A549 (cell line): Measurements from ENCODE around the gene GALNT7. TPM values are rescaled to one million over a fixed set of nuclear protein-coding genes. Genes with fewer than 3 reads are reported as not detected.
A peak's percentile ranks its signal among the peaks of the same experiment; 100 is the strongest.

ENCODE experiments used
- ATAC-seq, 2 experiments: fragments of 200-7000 bp in 1 of 2; fragments of >200 bp in 1 of 2; cut with Nextera tagmentation in 1 of 2; cut with Tn5 transposase in 1 of 2; 3 replicates each; pipeline versions ENCODE4 v1.8.0 to v1.9.1; 2018 to 2020; ENCODE audit warnings: mild to moderate bottlenecking in 1 of 2, moderate library complexity in 1 of 2
- CTCF ChIA-PET: fragments of 300-600 bp; sonication (Branson Sonifier 250); formaldehyde crosslinking; extraction: SDS; loops from one replicate; lab custom pipeline; 2021; ENCODE audit warnings: antibody characterized with exemption, inconsistent platforms; lab: Yijun Ruan, JAX
- POLR2A ChIA-PET: fragments of 350-600 bp; formaldehyde crosslinking; extraction: SDS; loops from one replicate; lab custom pipeline; 2021; ENCODE audit warnings: antibody characterized with exemption, inconsistent platforms; lab: Yijun Ruan, JAX
- DNase-seq, 2 experiments: peaks; one replicate each; pipeline versions ENCODE4 v3.0.0 to v3.0.0-alpha.2; 2011 to 2016; ENCODE audit warnings: low read depth in 1 of 2, low spot score in 1 of 2
- FAIRE-seq: peaks from 2 replicates; lab custom pipeline; 2011; peaks lifted over from hg19 to GRCh38; lab: Jason Lieb, UNC
- H3K27ac ChIP-seq, 2 experiments: fragments of >200 bp; sonication (Bioruptor Twin); formaldehyde crosslinking; 3 replicates each; pipeline ENCODE4 v1.5.1; 2016 to 2017
- H3K4me1 ChIP-seq: fragments of >200 bp; sonication (Bioruptor Twin); formaldehyde crosslinking; 3 replicates; pipeline ENCODE4 v1.6.1; 2016
- H3K4me2 ChIP-seq: fragments of >200 bp; sonication (Bioruptor Twin); formaldehyde crosslinking; 3 replicates; pipeline ENCODE4 v1.6.1; 2016
- H3K4me3 ChIP-seq: fragments of >200 bp; sonication (Bioruptor Twin); formaldehyde crosslinking; 3 replicates; pipeline ENCODE4 v1.5.1; 2016
- H3K9me3 ChIP-seq: fragments of >200 bp; sonication (Bioruptor Twin); formaldehyde crosslinking; 3 replicates; pipeline ENCODE4 v1.6.1; 2016
- ATOH8 ChIP-seq: fragments of 250-450 bp; sonication (Bioruptor Pico); IDR thresholded peaks from 2 replicates; pipeline ENCODE4 v1.5.0; 2020; ENCODE audit warnings: low read depth, mild to moderate bottlenecking, moderate library complexity
- BHLHE40 ChIP-seq: IDR thresholded peaks from 2 replicates; pipeline ENCODE4 v1.6.1; 2012; ENCODE audit warnings: low read depth, low read length, inconsistent platforms
- CEBPB ChIP-seq, 2 experiments: fragments of >200 bp in 1 of 2; sonication (Bioruptor Twin) in 1 of 2; formaldehyde crosslinking in 1 of 2; IDR thresholded peaks; 2 replicates each; pipeline ENCODE4 v1.6.1; 2012 to 2016
- EHMT2 ChIP-seq: fragments of 200-600 bp; sonication (generic); IDR thresholded peaks from 2 replicates; pipeline ENCODE4 v1.6.1; 2016; ENCODE audit warnings: antibody characterized with exemption, low read depth, mild to moderate bottlenecking, moderate library complexity
- EP300 ChIP-seq, 2 experiments: fragments of >200 bp; sonication (Bioruptor Twin); formaldehyde crosslinking; IDR thresholded peaks; 2 replicates in 1 of 2; 3 replicates in 1 of 2; pipeline ENCODE4 v1.6.1; 2016 to 2017
- FOSL2 ChIP-seq, 2 experiments: fragments of 450-650 bp in 1 of 2; fragments of >200 bp in 1 of 2; sonication (Bioruptor Twin) in 1 of 2; formaldehyde crosslinking; IDR thresholded peaks; 2 replicates each; pipeline versions ENCODE4 v1.5.0 to v1.6.1; 2016 to 2020; ENCODE audit warnings: mild to moderate bottlenecking in 1 of 2, moderate library complexity in 1 of 2
- GATA3 ChIP-seq: IDR thresholded peaks from 2 replicates; pipeline ENCODE4 v1.6.1; 2012; ENCODE audit warnings: borderline replicate concordance
- HOXA7 ChIP-seq: fragments of 250-450 bp; sonication (Bioruptor Pico); IDR thresholded peaks from 2 replicates; pipeline ENCODE4 v1.5.0; 2020; ENCODE audit warnings: mild to moderate bottlenecking, moderate library complexity
- JUNB ChIP-seq: fragments of >200 bp; sonication (Bioruptor Twin); formaldehyde crosslinking; IDR thresholded peaks from 2 replicates; pipeline ENCODE4 v1.6.1; 2016
- KDM5A ChIP-seq: fragments of 200-600 bp; sonication (generic); IDR thresholded peaks from 2 replicates; pipeline ENCODE4 v1.6.1; 2016; ENCODE audit warnings: antibody characterized with exemption, mild to moderate bottlenecking
- MAX ChIP-seq: IDR thresholded peaks from 2 replicates; pipeline ENCODE4 v1.6.1; 2012
- MYC ChIP-seq: IDR thresholded peaks from 2 replicates; pipeline ENCODE4 v1.6.1; 2012; ENCODE audit warnings: mild to moderate bottlenecking, inconsistent platforms, low read length, improper control_type of control experiment, borderline replicate concordance
- NR3C1 ChIP-seq: fragments of >200 bp; sonication (Bioruptor Twin); formaldehyde crosslinking; IDR thresholded peaks from 3 replicates; pipeline ENCODE4 v1.6.1; 2017
- POLR2AphosphoS2 ChIP-seq: conservative IDR thresholded peaks from 2 replicates; pipeline ENCODE4 v1.6.1; 2012; ENCODE audit warnings: low read length, improper control_type of control experiment, inconsistent platforms
- RAD21 ChIP-seq, 2 experiments: fragments of >200 bp in 1 of 2; sonication (Bioruptor Twin) in 1 of 2; formaldehyde crosslinking in 1 of 2; IDR thresholded peaks in 1 of 2; conservative IDR thresholded peaks in 1 of 2; 2 replicates in 1 of 2; 3 replicates in 1 of 2; pipeline ENCODE4 v1.6.1; 2012 to 2018; ENCODE audit warnings: inconsistent platforms in 1 of 2
- RARB ChIP-seq: fragments of 250-450 bp; sonication (Bioruptor Pico); IDR thresholded peaks from 2 replicates; pipeline ENCODE4 v1.8.0; 2021; ENCODE audit warnings: mild to moderate bottlenecking, moderate library complexity
- RFX5 ChIP-seq: fragments of 450-650 bp; IDR thresholded peaks from 2 replicates; pipeline ENCODE4 v1.7.1; 2014; ENCODE audit warnings: antibody characterized with exemption, mild to moderate bottlenecking, moderate library complexity
- RNF2 ChIP-seq: fragments of 200-600 bp; sonication (generic); IDR thresholded peaks from 2 replicates; pipeline ENCODE4 v1.6.1; 2016; ENCODE audit warnings: low read depth, mild to moderate bottlenecking, antibody characterized with exemption, moderate library complexity, borderline replicate concordance
- SREBF2 ChIP-seq: fragments of 450-650 bp; IDR thresholded peaks from 2 replicates; pipeline ENCODE4 v1.6.1; 2014; ENCODE audit warnings: mild to moderate bottlenecking, moderate library complexity
- TFCP2L1 ChIP-seq: fragments of 250-450 bp; sonication (Bioruptor Pico); IDR thresholded peaks from 2 replicates; pipeline ENCODE4 v1.5.0; 2021; ENCODE audit warnings: mild to moderate bottlenecking
- ZNF302 ChIP-seq: fragments of 250-450 bp; sonication (Bioruptor Pico); IDR thresholded peaks from 2 replicates; pipeline ENCODE4 v1.9.0; 2021; ENCODE audit warnings: inconsistent platforms, mild to moderate bottlenecking, moderate library complexity
- WGBS: methylation state at CpG from one replicate; pipeline ENCODE4 v1.1.6; 2017; ENCODE audit errors: missing lambda C conversion rate; 5-methylcytosine and 5-hydroxymethylcytosine counted together
- polyA plus RNA-seq, 4 experiments: library from polyadenylated mRNA; depleted of rRNA in 3 of 4; stranded (reverse); fragments of >200 nt; fragmentation: RNase III in 1 of 4; extraction: RNeasy Plus Mini Kit Qiagen cat#74134 plus additional on column Dnase treatment in 1 of 4; gene quantifications; 2 replicates in 3 of 4; 3 replicates in 1 of 4; pipeline ENCODE4 v1.2.3, GENCODE V29; 2011 to 2017
- TF ChIP-seq, protein P1 (sequence below): IDR thresholded peaks from 2 replicates; pipeline ENCODE4 v1.6.1; 2012
- TF ChIP-seq, protein P2 (sequence below): fragments of >200 bp; sonication (Bioruptor Twin); formaldehyde crosslinking; IDR thresholded peaks from 2 replicates; pipeline ENCODE4 v1.6.1; 2016
- TF ChIP-seq, protein P3 (sequence below): fragments of 150-350 bp; IDR thresholded peaks from 2 replicates; pipeline ENCODE4 v1.6.1; 2014; ENCODE audit warnings: low read depth, mild to moderate bottlenecking, low read length
- TF ChIP-seq, protein P4 (sequence below): fragments of 450-650 bp; IDR thresholded peaks from 2 replicates; pipeline ENCODE4 v1.6.1; 2014; ENCODE audit warnings: antibody characterized with exemption
- TF ChIP-seq, protein P5 (sequence below): fragments of 200-600 bp; sonication (generic); IDR thresholded peaks from 2 replicates; pipeline ENCODE4 v1.6.1; 2016; ENCODE audit warnings: antibody characterized with exemption, mild to moderate bottlenecking, moderate library complexity

Gene GALNT7
- polyA plus RNA-seq, 2 of the 4 experiments (the other 2 are of a cell fraction): 28.8 to 63.6 TPM

DNA sequence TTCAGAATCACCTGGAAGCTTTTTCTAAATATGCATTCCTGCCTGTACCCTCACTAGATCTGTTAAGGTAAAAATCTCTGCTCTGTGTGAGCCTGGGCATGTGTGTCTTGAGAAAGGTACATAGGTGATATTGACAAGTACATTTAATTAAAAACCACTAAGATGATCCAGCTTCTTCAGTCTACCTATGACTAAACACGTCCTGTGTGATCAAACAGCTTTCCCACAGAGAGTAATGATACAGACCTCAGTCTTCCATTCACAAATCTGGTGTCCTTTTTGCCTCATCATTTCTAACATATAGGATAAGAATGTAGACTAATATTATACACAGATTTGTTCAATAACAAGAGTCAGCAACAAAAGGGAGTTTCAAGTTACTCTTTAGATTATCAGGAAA, 42.6 kb downstream of the GALNT7 start:
- no peak for DNase-seq
- TF ChIP-seq, protein P1, sequence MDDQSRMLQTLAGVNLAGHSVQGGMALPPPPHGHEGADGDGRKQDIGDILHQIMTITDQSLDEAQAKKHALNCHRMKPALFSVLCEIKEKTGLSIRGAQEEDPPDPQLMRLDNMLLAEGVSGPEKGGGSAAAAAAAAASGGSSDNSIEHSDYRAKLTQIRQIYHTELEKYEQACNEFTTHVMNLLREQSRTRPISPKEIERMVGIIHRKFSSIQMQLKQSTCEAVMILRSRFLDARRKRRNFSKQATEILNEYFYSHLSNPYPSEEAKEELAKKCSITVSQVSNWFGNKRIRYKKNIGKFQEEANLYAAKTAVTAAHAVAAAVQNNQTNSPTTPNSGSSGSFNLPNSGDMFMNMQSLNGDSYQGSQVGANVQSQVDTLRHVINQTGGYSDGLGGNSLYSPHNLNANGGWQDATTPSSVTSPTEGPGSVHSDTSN: no peak
- no peak for TF ChIP-seq EHMT2
- no peak for TF ChIP-seq GATA3
- TF ChIP-seq RARB (CRISPR knock-in tag): no peak
- no peak for TF ChIP-seq SREBF2
- TF ChIP-seq KDM5A: no peak
- no peak for TF ChIP-seq EP300 (IDR thresholded peaks at IDR 0.05)
- TF ChIP-seq HOXA7: no peak
- no peak for TF ChIP-seq RNF2
- TF ChIP-seq, protein P2, sequence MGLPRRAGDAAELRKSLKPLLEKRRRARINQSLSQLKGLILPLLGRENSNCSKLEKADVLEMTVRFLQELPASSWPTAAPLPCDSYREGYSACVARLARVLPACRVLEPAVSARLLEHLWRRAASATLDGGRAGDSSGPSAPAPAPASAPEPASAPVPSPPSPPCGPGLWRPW: no peak
- no peak for TF ChIP-seq CEBPB (IDR thresholded peaks at IDR 0.05)
- TF ChIP-seq TFCP2L1 (CRISPR knock-in tag): no peak
- TF ChIP-seq MYC: no peak
- TF ChIP-seq RAD21 (conservative IDR thresholded peaks at IDR 0.05 in 1 of 2, IDR thresholded peaks at IDR 0.05 in 1 of 2): no peak
- ATAC-seq: no peak
- 76% methylated on average over 1 of the region's 1 CpG for WGBS
- CTCF ChIA-PET: no interaction called here
- no peak for FAIRE-seq
- no peaks in the 10 kb centered on the region for H3K9me3 ChIP-seq
- POLR2A ChIA-PET: interaction anchor here (0.6 kb wide), 1 partner anchor 159 kb away, joined by 3 read pairs; the partner anchor contains the start of gene SAP30
- H3K27ac ChIP-seq: peak overlapping the region in 1 of 2 experiments; percentile 61; a peak in 2 of 6 replicates
- peak overlapping the region; percentile 59 for H3K4me2 ChIP-seq
- peaks cover 48% of the 10 kb centered on the region for H3K4me1 ChIP-seq
- no peak overlapping the region for H3K4me3 ChIP-seq

GRCh38 chr4:173211838-173212237, 43.2 kb downstream of the GALNT7 start:
- H3K4me2 ChIP-seq: peak overlapping the region; percentile 59
- H3K4me3 ChIP-seq: no peak overlapping the region
- POLR2A ChIA-PET: no interaction called here
- CTCF ChIA-PET: no interaction called here
- ATAC-seq (peak; percentile 95 to 98), DNase-seq (peak; percentile 48 to 58), FAIRE-seq (peak; percentile 63)
- no peaks in the 10 kb centered on the region for H3K9me3 ChIP-seq
- H3K27ac ChIP-seq: peak overlapping the region in 1 of 2 experiments; percentile 61; a peak in 1 of 6 replicates
- no peak for TF ChIP-seq ATOH8 (CRISPR knock-in tag)
- TF ChIP-seq MAX: peak; percentile 69
- TF ChIP-seq GATA3: peak; percentile 51; the same call in 1 of the 2 replicates
- TF ChIP-seq POLR2AphosphoS2: no peak
- TF ChIP-seq JUNB: 0 out of 2 replicates have a peak, but pooled peaks have one; percentile 37
- TF ChIP-seq, protein P3, sequence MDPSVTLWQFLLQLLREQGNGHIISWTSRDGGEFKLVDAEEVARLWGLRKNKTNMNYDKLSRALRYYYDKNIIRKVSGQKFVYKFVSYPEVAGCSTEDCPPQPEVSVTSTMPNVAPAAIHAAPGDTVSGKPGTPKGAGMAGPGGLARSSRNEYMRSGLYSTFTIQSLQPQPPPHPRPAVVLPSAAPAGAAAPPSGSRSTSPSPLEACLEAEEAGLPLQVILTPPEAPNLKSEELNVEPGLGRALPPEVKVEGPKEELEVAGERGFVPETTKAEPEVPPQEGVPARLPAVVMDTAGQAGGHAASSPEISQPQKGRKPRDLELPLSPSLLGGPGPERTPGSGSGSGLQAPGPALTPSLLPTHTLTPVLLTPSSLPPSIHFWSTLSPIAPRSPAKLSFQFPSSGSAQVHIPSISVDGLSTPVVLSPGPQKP: no peak
- no peak for TF ChIP-seq RFX5
- no peak for TF ChIP-seq ZNF302 (CRISPR knock-in tag)
- TF ChIP-seq, protein P4, sequence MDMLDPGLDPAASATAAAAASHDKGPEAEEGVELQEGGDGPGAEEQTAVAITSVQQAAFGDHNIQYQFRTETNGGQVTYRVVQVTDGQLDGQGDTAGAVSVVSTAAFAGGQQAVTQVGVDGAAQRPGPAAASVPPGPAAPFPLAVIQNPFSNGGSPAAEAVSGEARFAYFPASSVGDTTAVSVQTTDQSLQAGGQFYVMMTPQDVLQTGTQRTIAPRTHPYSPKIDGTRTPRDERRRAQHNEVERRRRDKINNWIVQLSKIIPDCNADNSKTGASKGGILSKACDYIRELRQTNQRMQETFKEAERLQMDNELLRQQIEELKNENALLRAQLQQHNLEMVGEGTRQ: 0 out of 2 replicates have a peak, but pooled peaks have one; percentile 12
- TF ChIP-seq, protein P5, sequence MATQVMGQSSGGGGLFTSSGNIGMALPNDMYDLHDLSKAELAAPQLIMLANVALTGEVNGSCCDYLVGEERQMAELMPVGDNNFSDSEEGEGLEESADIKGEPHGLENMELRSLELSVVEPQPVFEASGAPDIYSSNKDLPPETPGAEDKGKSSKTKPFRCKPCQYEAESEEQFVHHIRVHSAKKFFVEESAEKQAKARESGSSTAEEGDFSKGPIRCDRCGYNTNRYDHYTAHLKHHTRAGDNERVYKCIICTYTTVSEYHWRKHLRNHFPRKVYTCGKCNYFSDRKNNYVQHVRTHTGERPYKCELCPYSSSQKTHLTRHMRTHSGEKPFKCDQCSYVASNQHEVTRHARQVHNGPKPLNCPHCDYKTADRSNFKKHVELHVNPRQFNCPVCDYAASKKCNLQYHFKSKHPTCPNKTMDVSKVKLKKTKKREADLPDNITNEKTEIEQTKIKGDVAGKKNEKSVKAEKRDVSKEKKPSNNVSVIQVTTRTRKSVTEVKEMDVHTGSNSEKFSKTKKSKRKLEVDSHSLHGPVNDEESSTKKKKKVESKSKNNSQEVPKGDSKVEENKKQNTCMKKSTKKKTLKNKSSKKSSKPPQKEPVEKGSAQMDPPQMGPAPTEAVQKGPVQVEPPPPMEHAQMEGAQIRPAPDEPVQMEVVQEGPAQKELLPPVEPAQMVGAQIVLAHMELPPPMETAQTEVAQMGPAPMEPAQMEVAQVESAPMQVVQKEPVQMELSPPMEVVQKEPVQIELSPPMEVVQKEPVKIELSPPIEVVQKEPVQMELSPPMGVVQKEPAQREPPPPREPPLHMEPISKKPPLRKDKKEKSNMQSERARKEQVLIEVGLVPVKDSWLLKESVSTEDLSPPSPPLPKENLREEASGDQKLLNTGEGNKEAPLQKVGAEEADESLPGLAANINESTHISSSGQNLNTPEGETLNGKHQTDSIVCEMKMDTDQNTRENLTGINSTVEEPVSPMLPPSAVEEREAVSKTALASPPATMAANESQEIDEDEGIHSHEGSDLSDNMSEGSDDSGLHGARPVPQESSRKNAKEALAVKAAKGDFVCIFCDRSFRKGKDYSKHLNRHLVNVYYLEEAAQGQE: peak; percentile 65; the same call in 1 of the 2 replicates
- TF ChIP-seq FOSL2 (IDR thresholded peaks at IDR 0.05): peak; percentile 24; the same call in 1 of the 2 replicates
- TF ChIP-seq FOSL2 (CRISPR knock-in tag; IDR thresholded peaks at IDR 0.05): peak; percentile 77
- no peak for TF ChIP-seq NR3C1
- TF ChIP-seq BHLHE40: peak; percentile 41; the same call in 1 of the 2 replicates
- 0% methylated on average over 1 of the region's 1 CpG for WGBS
- H3K4me1 ChIP-seq: peaks cover 48% of the 10 kb centered on the region
